Activated CD8-positive, alpha-beta T cell treated with anti-CD3 and anti-CD28 coated beads for 36 hours (primary cell): ENCODE results near the gene CAMK4. TPM values are rescaled to one million over a fixed set of nuclear protein-coding genes. Genes with fewer than 3 reads are reported as not detected.

Source experiments
- ATAC-seq: fragments of 200-7000 bp; cut with Tn5 transposase; one replicate; pipeline ENCODE4 v1.10.0; 2021; ENCODE audit warnings: mild to moderate bottlenecking, moderate library complexity
- CTCF ChIA-PET: fragments of 350-600 bp; sonication (Branson Sonifier 250); formaldehyde crosslinking; loops from one replicate; lab custom pipeline; 2021; ENCODE audit warnings: antibody characterized with exemption; lab: Charles Lee
- POLR2A ChIA-PET: fragments of 350-600 bp; sonication (Branson Sonifier 250); formaldehyde crosslinking; loops from one replicate; lab custom pipeline; 2021; ENCODE audit warnings: antibody characterized with exemption; lab: Charles Lee
- DNase-seq: peaks from one replicate; pipeline ENCODE4 v3.0.0-alpha.2; 2020
- H3K27ac Mint-ChIP-seq: one replicate; pipeline ENCODE4 v1.8.0; 2021; ENCODE audit warnings: mild to moderate bottlenecking, mixed read lengths
- H3K27me3 Mint-ChIP-seq: one replicate; pipeline ENCODE4 v1.8.0; 2021; ENCODE audit warnings: mixed read lengths
- H3K36me3 Mint-ChIP-seq: one replicate; pipeline ENCODE4 v1.8.0; 2021; ENCODE audit warnings: low read depth, mixed read lengths
- H3K4me1 Mint-ChIP-seq: one replicate; pipeline ENCODE4 v1.8.0; 2021; ENCODE audit warnings: low read depth, mixed read lengths
- H3K4me3 Mint-ChIP-seq: one replicate; pipeline ENCODE4 v1.8.0; 2021; ENCODE audit warnings: mild to moderate bottlenecking, moderate library complexity, mixed read lengths
- H3K9me3 Mint-ChIP-seq: one replicate; pipeline ENCODE4 v1.8.0; 2021; ENCODE audit warnings: mixed read lengths
- intact Hi-C: fragments of 100-400 bp; cut with micrococcal nuclease; formaldehyde crosslinking; loops from one replicate; pipeline ENCODE4 v1.10.0; 2022
- total RNA-seq, 2 experiments: library from RNA; stranded (reverse); gene quantifications; one replicate each; pipeline ENCODE4 v1.2.3, GENCODE V29; 2021
- TF ChIP-seq, protein P1 (sequence below): fragments of 200-600 bp; IDR thresholded peaks from one replicate; pipeline ENCODE4 v1.8.0; 2022; ENCODE audit warnings: antibody characterized with exemption, mild to moderate bottlenecking

Gene CAMK4
- total RNA-seq, 2 experiments from 2014 or later: 79.7 to 80.7 TPM

DNA sequence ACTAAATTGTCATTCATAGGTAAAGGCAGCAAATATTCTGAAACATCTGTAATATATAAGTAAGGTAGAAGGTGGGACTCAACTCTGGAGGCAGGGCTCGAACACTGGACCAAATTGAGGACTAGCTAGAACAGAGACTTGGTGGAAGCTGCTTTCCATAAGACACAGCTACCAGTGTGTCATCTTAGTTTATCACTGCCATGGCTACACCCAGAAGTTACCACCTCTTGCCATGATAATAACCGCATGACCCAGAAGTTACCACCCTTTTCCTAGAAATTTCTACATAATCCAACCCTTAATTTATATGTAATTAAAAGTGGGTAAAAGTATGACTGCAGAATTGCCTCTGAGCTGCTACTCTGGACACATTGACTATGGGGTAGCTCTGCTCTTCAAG lies 188.4 kb downstream of the CAMK4 start:
- Mint-ChIP-seq H3K9me3 (peaks cover 17% of the 10 kb centered on the region), H3K36me3 (peaks cover 48% of the 10 kb centered on the region), H3K27me3 (no peaks in the 10 kb centered on the region), H3K27ac (no peak overlapping the region), H3K4me1 (peaks cover 21% of the 10 kb centered on the region), H3K4me3 (no peak overlapping the region)
- TF ChIP-seq, protein P1, sequence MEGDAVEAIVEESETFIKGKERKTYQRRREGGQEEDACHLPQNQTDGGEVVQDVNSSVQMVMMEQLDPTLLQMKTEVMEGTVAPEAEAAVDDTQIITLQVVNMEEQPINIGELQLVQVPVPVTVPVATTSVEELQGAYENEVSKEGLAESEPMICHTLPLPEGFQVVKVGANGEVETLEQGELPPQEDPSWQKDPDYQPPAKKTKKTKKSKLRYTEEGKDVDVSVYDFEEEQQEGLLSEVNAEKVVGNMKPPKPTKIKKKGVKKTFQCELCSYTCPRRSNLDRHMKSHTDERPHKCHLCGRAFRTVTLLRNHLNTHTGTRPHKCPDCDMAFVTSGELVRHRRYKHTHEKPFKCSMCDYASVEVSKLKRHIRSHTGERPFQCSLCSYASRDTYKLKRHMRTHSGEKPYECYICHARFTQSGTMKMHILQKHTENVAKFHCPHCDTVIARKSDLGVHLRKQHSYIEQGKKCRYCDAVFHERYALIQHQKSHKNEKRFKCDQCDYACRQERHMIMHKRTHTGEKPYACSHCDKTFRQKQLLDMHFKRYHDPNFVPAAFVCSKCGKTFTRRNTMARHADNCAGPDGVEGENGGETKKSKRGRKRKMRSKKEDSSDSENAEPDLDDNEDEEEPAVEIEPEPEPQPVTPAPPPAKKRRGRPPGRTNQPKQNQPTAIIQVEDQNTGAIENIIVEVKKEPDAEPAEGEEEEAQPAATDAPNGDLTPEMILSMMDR: no peak
- intact Hi-C loops: no loop called here
- CTCF ChIA-PET: no interaction called here
- POLR2A ChIA-PET: interaction anchor here (0.9 kb wide), 1 partner anchor 44 kb away, joined by 3 read pairs; no protein-coding TSS in a partner anchor
- DNase-seq (no peak), ATAC-seq (no peak)

DNA sequence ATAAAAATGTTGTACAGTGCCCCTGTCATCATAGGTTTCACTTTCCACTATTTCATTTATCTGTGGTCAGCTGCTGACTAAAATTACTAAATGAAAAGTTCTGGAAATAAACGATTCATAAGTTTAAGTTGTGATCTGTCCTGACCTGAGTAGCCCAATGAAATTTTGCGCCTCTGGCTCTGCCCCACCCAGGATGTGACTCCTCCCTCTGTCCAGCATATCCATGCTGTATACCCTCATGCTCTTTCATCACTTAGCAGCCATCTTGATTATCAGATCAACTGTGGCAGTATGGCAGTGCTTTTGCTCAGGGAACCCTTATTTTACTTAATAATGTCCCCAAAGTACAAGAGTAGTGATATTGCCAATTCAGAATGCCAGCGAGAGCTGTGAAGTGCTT lies 190.9 kb downstream of the CAMK4 start:
- Mint-ChIP-seq H3K27me3 (no peaks in the 10 kb centered on the region), H3K36me3 (peaks cover 33% of the 10 kb centered on the region), H3K9me3 (peaks cover 7% of the 10 kb centered on the region), H3K27ac (peak overlapping the region; percentile 43), H3K4me1 (peaks cover 13% of the 10 kb centered on the region), H3K4me3 (no peak overlapping the region)
- ATAC-seq: peak; percentile 99
- POLR2A ChIA-PET: interaction anchor here (0.6 kb wide), 1 partner anchor 97 kb away, joined by 3 read pairs; no protein-coding TSS in a partner anchor
- TF ChIP-seq, protein P1: no peak
- intact Hi-C loops: no loop called here
- DNase-seq: peak; percentile 56
- CTCF ChIA-PET: no interaction called here

GRCh38 chr5:111422245-111422644 lies 198.1 kb downstream of the CAMK4 start:
- no peaks in the 10 kb centered on the region for H3K27me3 Mint-ChIP-seq
- peaks cover 5% of the 10 kb centered on the region for H3K9me3 Mint-ChIP-seq
- no peak overlapping the region for H3K4me3 Mint-ChIP-seq
- POLR2A ChIA-PET: no interaction called here
- CTCF ChIA-PET: no interaction called here
- TF ChIP-seq, protein P1: no peak
- no peak for DNase-seq
- H3K27ac Mint-ChIP-seq: no peak overlapping the region
- H3K4me1 Mint-ChIP-seq: peaks cover 14% of the 10 kb centered on the region
- intact Hi-C loops: no loop called here
- no peak for ATAC-seq
- peaks cover 41% of the 10 kb centered on the region for H3K36me3 Mint-ChIP-seq

DNA sequence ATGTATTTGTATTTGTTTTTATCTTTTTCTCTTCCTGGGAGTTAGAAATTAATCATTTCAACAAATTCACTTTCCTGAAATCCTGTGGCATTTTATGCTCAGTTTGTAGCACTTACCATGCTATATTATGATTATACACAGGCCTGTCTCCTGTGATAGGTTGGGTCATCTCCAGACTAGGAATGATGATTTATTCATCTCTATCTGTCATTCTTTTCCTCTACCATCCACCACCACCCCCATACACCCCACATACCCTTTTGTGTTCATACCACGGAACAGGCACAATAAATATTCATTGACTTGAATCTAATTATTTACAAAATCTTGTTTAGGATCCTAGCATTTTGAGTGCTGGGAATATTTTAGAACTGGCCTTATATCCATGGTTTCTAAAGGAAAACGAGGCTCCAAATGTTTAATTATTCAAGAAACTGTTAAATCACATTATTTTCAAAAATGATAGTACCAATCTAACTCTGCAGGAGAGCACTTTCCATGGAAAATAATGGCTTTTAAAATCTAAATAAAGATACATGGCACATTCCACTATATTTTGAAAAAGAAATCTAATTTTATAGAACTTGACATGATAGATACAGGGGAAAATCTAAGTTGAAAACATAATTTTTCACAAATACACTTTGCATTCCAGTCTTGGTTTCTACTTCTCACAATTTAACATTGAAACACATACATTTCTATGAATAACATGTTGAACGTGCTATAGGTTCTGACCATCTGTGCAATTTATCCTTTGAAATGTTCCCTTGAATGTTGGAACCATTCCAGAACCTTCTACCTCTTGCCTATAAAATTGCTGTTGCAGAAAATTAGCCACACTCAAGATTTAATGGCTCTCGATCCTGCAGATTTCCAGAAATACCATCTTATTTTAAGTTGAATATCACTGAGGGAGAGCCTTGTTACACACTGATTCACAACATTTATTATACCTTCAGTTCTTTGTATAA lies 198.8 kb downstream of the CAMK4 start:
- DNase-seq (no peak), ATAC-seq (no peak)
- Mint-ChIP-seq H3K27ac (no peak overlapping the region), H3K4me3 (no peak overlapping the region), H3K4me1 (peaks cover 16% of the 10 kb centered on the region), H3K36me3 (peaks cover 42% of the 10 kb centered on the region), H3K27me3 (no peaks in the 10 kb centered on the region), H3K9me3 (peaks cover 4% of the 10 kb centered on the region)
- ChIA-PET CTCF (no interaction called here), POLR2A (no interaction called here)
- intact Hi-C loops: no loop called here
- TF ChIP-seq, protein P1: no peak

- Mint-ChIP-seq H3K9me3 (peaks cover 4% of the 10 kb centered on the region), H3K27ac (no peak overlapping the region), H3K36me3 (peaks cover 50% of the 10 kb centered on the region), H3K4me3 (no peak overlapping the region), H3K27me3 (no peaks in the 10 kb centered on the region), H3K4me1 (peaks cover 30% of the 10 kb centered on the region)
- intact Hi-C loops: no loop called here
- TF ChIP-seq, protein P1: no peak
- DNase-seq: no peak
- ATAC-seq: no peak
- ChIA-PET POLR2A (no interaction called here), CTCF (interaction anchor here (1.3 kb wide), 1 partner anchor 146 kb away, joined by 4 read pairs; no protein-coding TSS in a partner anchor)
These were observed 201.0 kb downstream of the CAMK4 start for GRCh38 chr5:111425205-111425604.
